MM.1S (cell line): Measurements from ENCODE around the gene FASTK.

ENCODE experiments used
- CTCF ChIP-seq: fragments of 300-600 bp; sonication (generic); IDR thresholded peaks from 2 replicates; pipeline ENCODE4 v1.5.1; 2016; ENCODE audit warnings: antibody characterized with exemption, low read length, mixed read lengths
- EZH2 ChIP-seq: fragments of 300-600 bp; sonication (generic); optimal IDR thresholded peaks from 2 replicates; pipeline ENCODE3; 2017; ENCODE audit warnings: low read depth, mild to moderate bottlenecking, antibody characterized with exemption, low read length, mixed read lengths
- EZH2phosphoT487 ChIP-seq: fragments of 300-600 bp; sonication (generic); IDR thresholded peaks from 2 replicates; pipeline ENCODE4 v1.6.1; 2018; ENCODE audit warnings: antibody characterized with exemption, low read length

GRCh38 chr7:151119055-151119415, 38.4 kb upstream of the FASTK start:
- TF ChIP-seq CTCF, result no peak
- no peak for TF ChIP-seq EZH2
- TF ChIP-seq EZH2phosphoT487, result no peak
